Pancreas (tissue), 10 donors: ENCODE data around the gene SLCO3A1. TPM values are rescaled to one million over a fixed set of nuclear protein-coding genes. Genes with fewer than 3 reads are reported as not detected.

Experiments
- ATAC-seq, 4 donors: fragments of 200-7000 bp; cut with Tn5 transposase; one replicate each; pipeline versions ENCODE4 v1.8.0 to v1.9.1; 2020; ENCODE audit warnings: mild to moderate bottlenecking in 4 of 4, moderate library complexity in 4 of 4
- DNase-seq, 6 donors: peaks; one replicate each; pipeline ENCODE4 v3.0.0-alpha.2; 2020
- FAIRE-seq: peaks from 2 replicates; lab custom pipeline; 2012; peaks lifted over from hg19 to GRCh38; lab: Jason Lieb, UNC
- H3K27ac ChIP-seq, 4 donors: fragments of 200-600 bp; sonication (generic); 1 replicate in 3 of 4; 2 replicates in 1 of 4; pipeline versions ENCODE4 v1.5.0 to v1.8.0; 2020
- H3K27me3 ChIP-seq, 4 donors: fragments of 200-600 bp; one replicate each; pipeline ENCODE4 v1.8.0; 2021
- H3K36me3 ChIP-seq, 3 donors: fragments of 200-600 bp; sonication (generic) in 1 of 3; one replicate each; pipeline versions ENCODE4 v1.5.0 to v1.8.0; 2020 to 2021
- H3K4me1 ChIP-seq, 3 donors: fragments of 200-600 bp; one replicate each; pipeline ENCODE4 v1.8.0; 2021
- H3K4me3 ChIP-seq, 4 donors: fragments of 200-600 bp; sonication (generic) in 2 of 4; one replicate each; pipeline versions ENCODE4 v1.5.0 to v1.8.0; 2020 to 2021
- H3K9me3 ChIP-seq, 4 donors: fragments of 200-600 bp; one replicate each; pipeline ENCODE4 v1.8.0; 2021
- WGBS, 2 donors: extraction: QIAGEN DNeasy Blood & Tissue Kit; methylation state at CpG; one replicate each; pipeline ENCODE4 v1.1.7; 2013; 5-methylcytosine and 5-hydroxymethylcytosine counted together
- intact Hi-C, 3 donors: fragments of 100-400 bp; cut with DNase I; formaldehyde crosslinking; loops; one replicate each; pipeline versions ENCODE4 v1.11.1 to v1.14.2; 2022
- polyA plus RNA-seq, 2 donors: library from polyadenylated mRNA; stranded (reverse); fragments of 200-250 nt; gene quantifications; one replicate each; pipeline ENCODE4 v1.2.3, GENCODE V29; 2013
- total RNA-seq, 6 donors: library from RNA; stranded (reverse); fragmentation: NEBNext Ultra II Directional in 4 of 6; extraction: Animal tissue kit (Norgen Biotek cat#: 25700) in 4 of 6; gene quantifications; one replicate each; pipeline versions ENCODE4 v1.2.1 to v1.2.4, GENCODE V29; 2021 to 2023
- TF ChIP-seq, protein P1 (sequence below), 4 donors: fragments of 200-600 bp; sonication (generic) in 3 of 4; IDR thresholded peaks; one replicate each; pipeline versions ENCODE4 v1.5.0 to v1.8.0; 2021; ENCODE audit warnings: antibody characterized with exemption in 4 of 4
- donor health status: healthy with polysubstance abuse.
- donor health status: DM: no; HTN: no; CAD: no; lungs with moderate emphysema.
- donor health status: DM: no; HTN: no; CAD: no.
- donor health status: control.
- donor health status: control.
- donor health status: Bipolar disorder and iron deficiency.
- donor health status: DM: yes; HTN: yes; CAD: no.
- donor health status: DM: no; HTN: no; CAD: no.
- donor health status: DM: no; HTN: no; CAD: no.
- donor health status: DM: yes; HTN: yes; CAD: no.

The SLCO3A1 gene
- total and polyA plus RNA-seq, 8 donors, result 3.4 to 15.5 (median 6.7) TPM

DNA sequence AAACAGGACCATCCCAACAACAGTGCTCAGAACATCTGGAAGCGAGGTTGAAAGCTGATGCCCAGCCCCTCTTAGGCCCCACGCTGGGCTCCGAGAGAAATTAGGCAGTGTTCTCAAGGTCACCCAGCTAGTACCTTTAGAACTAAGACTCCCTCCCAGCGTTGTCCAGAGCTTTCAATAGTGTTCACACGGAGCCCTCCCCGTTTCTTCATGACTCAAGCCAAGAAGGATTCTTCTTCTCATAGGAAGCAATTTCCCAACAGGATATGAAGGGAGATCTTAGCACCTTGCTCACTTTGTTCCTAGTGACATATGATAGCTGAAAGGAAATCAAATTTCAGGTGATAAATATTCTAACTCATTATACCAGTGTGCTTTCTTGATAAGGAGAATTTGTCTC, 296.0 kb downstream of the SLCO3A1 start:
- ATAC-seq (no peak), DNase-seq (no peak), FAIRE-seq (no peak)
- intact Hi-C loops, result no loop called here
- no peaks in the 10 kb centered on the region for H3K36me3 ChIP-seq
- H3K9me3 ChIP-seq, result no peaks in the 10 kb centered on the region
- 56 to 69% methylated on average over 6 of the region's 6 CpGs for WGBS, 2 donors
- no peak overlapping the region for H3K4me3 ChIP-seq
- no peak overlapping the region for H3K27ac ChIP-seq
- no peaks in the 10 kb centered on the region for H3K4me1 ChIP-seq
- TF ChIP-seq, protein P1, sequence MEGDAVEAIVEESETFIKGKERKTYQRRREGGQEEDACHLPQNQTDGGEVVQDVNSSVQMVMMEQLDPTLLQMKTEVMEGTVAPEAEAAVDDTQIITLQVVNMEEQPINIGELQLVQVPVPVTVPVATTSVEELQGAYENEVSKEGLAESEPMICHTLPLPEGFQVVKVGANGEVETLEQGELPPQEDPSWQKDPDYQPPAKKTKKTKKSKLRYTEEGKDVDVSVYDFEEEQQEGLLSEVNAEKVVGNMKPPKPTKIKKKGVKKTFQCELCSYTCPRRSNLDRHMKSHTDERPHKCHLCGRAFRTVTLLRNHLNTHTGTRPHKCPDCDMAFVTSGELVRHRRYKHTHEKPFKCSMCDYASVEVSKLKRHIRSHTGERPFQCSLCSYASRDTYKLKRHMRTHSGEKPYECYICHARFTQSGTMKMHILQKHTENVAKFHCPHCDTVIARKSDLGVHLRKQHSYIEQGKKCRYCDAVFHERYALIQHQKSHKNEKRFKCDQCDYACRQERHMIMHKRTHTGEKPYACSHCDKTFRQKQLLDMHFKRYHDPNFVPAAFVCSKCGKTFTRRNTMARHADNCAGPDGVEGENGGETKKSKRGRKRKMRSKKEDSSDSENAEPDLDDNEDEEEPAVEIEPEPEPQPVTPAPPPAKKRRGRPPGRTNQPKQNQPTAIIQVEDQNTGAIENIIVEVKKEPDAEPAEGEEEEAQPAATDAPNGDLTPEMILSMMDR (IDR thresholded peaks at IDR 0.05), result no peak
- no peaks in the 10 kb centered on the region for H3K27me3 ChIP-seq

DNA sequence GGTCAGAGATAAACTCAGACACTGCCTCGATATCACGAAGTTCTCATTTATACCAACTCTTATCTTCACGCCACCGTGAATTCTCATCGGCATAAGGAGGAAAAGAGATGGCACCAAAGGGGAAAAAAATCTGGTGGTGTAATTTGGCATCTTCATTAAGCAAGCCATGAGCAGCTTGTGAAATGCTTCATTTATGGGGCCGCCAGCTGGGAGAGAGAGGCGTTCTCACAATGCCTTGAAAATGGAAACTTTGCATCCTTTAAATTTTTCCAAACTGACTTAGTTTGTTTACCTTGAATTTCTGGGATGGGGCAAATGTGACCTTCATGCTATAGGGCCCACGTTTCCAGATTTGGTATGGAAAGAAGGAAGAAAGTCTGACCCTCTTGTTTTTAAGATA, 297.7 kb downstream of the SLCO3A1 start:
- H3K27ac ChIP-seq, result no peak overlapping the region
- TF ChIP-seq, protein P1 (IDR thresholded peaks at IDR 0.05), result no peak
- WGBS, 2 donors, result 86 to 91% methylated on average over 8 of the region's 8 CpGs
- H3K27me3 ChIP-seq, result no peaks in the 10 kb centered on the region
- FAIRE-seq, result no peak
- DNase-seq, result no peak
- H3K4me3 ChIP-seq, result no peak overlapping the region
- intact Hi-C loops, result no loop called here
- no peaks in the 10 kb centered on the region for H3K9me3 ChIP-seq
- no peak for ATAC-seq
- H3K36me3 ChIP-seq, result no peaks in the 10 kb centered on the region
- H3K4me1 ChIP-seq, result no peaks in the 10 kb centered on the region

DNA sequence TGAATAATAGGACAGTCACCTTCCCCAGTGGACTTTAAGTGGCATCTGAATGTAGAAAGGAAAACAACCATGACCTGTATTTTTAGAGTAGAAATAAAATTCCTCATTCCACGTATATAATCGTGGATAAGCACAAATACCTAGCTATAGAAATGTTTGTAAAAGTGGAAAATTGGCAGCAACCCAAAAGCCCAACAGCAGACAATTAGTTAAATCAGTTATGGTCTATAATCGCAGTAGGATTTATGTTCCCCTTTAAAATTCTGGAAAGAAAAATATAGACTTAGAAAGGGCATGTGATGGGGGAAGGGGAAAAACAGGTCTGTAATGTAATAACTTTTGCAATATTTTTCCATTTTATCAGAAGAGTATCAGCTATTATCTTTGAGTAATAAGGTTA, 298.2 kb downstream of the SLCO3A1 start:
- H3K36me3 ChIP-seq, result no peaks in the 10 kb centered on the region
- ATAC-seq (no peak), FAIRE-seq (no peak), DNase-seq (no peak)
- WGBS, 2 donors, result 28 to 48% methylated on average over 3 of the region's 3 CpGs
- H3K9me3 ChIP-seq, result no peaks in the 10 kb centered on the region
- intact Hi-C loops, result no loop called here
- H3K4me1 ChIP-seq, result no peaks in the 10 kb centered on the region
- no peak overlapping the region for H3K27ac ChIP-seq
- TF ChIP-seq, protein P1 (IDR thresholded peaks at IDR 0.05), result no peak
- no peak overlapping the region for H3K4me3 ChIP-seq
- no peaks in the 10 kb centered on the region for H3K27me3 ChIP-seq

DNA sequence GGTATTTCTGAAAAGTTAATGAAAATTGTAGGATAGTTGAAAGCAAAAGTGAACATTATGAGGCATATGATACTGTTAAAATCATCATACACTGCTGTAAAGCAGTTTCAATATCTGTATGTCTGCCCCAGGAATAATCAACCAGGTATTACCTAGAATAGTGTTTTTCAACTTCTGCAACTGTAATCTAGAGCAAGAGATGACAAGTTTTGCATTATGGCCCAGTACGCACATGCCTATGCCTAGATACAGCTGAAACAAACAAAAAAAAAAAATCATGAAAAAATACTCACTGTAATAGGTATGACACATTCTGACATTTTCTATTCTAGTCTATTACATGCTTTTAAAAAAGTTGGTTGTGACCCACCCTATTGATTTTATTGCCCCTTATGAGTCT, 299.5 kb downstream of the SLCO3A1 start:
- no peak for FAIRE-seq
- no peak for DNase-seq
- Histone ChIP-seq H3K4me1 (no peaks in the 10 kb centered on the region), H3K36me3 (no peaks in the 10 kb centered on the region), H3K9me3 (no peaks in the 10 kb centered on the region), H3K4me3 (no peak overlapping the region), H3K27me3 (no peaks in the 10 kb centered on the region), H3K27ac (no peak overlapping the region)
- intact Hi-C loops, result no loop called here
- no peak for ATAC-seq
- WGBS, 2 donors, result 97 to 100% methylated on average over 1 of the region's 1 CpG
- TF ChIP-seq, protein P1 (IDR thresholded peaks at IDR 0.05), result no peak

DNA sequence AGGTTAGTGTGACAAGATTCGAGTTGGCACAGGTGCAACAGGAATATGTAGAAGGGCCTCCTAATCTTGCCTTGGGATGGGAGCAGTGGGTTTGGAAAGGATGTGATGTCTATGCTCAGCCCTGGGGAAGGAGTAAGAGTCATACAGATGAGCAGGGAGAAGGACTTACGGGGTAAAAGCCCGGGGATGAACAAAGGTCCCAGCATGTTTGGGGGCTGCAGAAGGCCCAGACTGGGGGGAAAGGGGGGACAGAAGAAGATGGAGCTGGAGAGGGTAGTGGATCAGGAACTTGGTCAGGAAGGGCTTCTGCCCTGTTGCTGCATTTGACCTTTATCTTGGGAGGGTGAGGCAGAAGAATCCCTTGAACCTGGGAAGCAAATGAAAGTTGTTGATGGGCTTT, 300.1 kb downstream of the SLCO3A1 start:
- Histone ChIP-seq H3K27me3 (no peaks in the 10 kb centered on the region), H3K36me3 (no peaks in the 10 kb centered on the region), H3K9me3 (no peaks in the 10 kb centered on the region), H3K4me3 (no peak overlapping the region), H3K4me1 (no peaks in the 10 kb centered on the region), H3K27ac (no peak overlapping the region)
- FAIRE-seq (no peak), DNase-seq (no peak), ATAC-seq (no peak)
- TF ChIP-seq, protein P1 (IDR thresholded peaks at IDR 0.05), result no peak
- WGBS, 2 donors, result 51 to 79% methylated on average over 3 of the region's 3 CpGs
- intact Hi-C loops, result no loop called here
